AG09309 (cell line): Measurements from ENCODE around the gene PSMG3.
"Not testable (repeated sequence)": the region's sequence is repeated elsewhere in the genome, so short reads cannot be mapped to it uniquely, and the experiment has no call there.

Source experiments
- DNase-seq: peaks from one replicate; pipeline ENCODE4 v3.0.0-alpha.2; 2010; ENCODE audit warnings: low read depth
- H3K4me3 ChIP-seq: 2 replicates; pipeline ENCODE4 v1.5.1; 2011; ENCODE audit warnings: mild to moderate bottlenecking, low read depth, low read length, moderate library complexity; ENCODE audit not compliant: control insufficient read depth
- TF ChIP-seq, protein P1 (sequence below): IDR thresholded peaks from 2 replicates; pipeline ENCODE4 v1.5.1; 2011; ENCODE audit warnings: mild to moderate bottlenecking, low read depth, low read length, inconsistent platforms; ENCODE audit not compliant: insufficient read depth, control insufficient read depth; ENCODE audit errors: missing control alignments

Gene PSMG3

DNA sequence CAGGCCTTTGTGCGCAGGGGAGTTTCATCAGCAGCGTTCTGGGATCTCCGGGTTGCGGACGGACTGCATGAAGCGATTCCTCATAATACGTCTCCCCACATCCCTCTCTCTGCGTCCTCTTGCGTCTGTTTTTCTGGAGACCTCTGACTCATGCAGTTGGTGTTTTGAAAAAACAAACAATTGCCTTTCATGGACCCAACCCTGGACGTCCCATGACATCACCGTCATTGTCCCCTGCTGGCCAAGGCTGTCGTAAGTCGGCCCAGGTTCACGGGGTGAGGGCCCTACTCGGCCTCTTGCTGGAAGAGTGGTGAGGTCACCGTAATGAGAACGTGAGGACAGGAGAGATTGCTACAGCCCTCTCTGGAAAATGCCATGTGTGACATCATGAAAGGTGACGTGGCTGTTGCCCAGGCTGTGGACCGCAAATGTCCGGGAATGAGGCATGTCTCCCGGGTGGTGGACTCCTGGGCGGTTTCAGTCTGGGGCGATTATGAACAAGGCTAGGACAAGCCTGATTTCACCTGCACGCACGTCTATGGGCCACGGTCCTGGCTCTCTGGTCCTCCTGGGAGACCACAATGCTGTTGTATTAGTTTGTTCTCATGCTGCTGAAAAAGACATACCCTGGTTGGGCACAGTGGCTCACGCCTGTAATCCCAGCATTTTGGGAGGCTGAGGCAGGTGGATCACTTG is 49.1 kb downstream of the PSMG3 start:
- no peak for DNase-seq
- no peak overlapping the region for H3K4me3 ChIP-seq
- TF ChIP-seq, protein P1, sequence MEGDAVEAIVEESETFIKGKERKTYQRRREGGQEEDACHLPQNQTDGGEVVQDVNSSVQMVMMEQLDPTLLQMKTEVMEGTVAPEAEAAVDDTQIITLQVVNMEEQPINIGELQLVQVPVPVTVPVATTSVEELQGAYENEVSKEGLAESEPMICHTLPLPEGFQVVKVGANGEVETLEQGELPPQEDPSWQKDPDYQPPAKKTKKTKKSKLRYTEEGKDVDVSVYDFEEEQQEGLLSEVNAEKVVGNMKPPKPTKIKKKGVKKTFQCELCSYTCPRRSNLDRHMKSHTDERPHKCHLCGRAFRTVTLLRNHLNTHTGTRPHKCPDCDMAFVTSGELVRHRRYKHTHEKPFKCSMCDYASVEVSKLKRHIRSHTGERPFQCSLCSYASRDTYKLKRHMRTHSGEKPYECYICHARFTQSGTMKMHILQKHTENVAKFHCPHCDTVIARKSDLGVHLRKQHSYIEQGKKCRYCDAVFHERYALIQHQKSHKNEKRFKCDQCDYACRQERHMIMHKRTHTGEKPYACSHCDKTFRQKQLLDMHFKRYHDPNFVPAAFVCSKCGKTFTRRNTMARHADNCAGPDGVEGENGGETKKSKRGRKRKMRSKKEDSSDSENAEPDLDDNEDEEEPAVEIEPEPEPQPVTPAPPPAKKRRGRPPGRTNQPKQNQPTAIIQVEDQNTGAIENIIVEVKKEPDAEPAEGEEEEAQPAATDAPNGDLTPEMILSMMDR, result no peak

DNA sequence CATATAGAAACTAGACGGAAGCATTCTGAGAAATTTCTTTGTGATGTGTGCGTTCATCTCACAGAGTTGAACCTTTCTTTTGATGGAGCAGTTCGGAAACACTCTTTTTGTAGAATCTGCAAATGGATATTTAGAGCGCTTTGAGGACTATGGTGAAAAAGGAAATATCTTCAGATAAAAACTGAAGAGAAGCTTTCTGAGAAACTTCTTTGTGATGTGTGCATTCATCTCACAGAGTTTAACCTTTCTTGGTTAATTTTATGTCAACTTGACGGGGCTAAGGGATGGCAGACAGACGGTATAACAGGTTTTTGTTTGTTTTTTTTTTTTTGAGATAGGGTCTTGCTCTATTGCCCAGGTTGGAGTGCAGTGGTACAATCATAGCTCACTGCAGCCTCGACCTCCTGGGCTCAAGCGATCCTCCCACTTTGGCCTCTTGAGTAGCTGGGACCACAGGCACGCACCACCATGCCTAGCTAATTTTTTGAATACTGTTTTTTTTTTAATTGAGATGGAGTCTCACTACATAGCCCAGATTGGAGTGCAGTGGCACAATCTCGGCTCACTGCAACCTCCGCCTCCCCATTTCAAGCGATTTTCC is 50.4 kb downstream of the PSMG3 start:
- DNase-seq, H3K4me3 ChIP-seq: not testable (repeated sequence)
